Measurements from ENCODE around the gene ODF4.

DNA sequence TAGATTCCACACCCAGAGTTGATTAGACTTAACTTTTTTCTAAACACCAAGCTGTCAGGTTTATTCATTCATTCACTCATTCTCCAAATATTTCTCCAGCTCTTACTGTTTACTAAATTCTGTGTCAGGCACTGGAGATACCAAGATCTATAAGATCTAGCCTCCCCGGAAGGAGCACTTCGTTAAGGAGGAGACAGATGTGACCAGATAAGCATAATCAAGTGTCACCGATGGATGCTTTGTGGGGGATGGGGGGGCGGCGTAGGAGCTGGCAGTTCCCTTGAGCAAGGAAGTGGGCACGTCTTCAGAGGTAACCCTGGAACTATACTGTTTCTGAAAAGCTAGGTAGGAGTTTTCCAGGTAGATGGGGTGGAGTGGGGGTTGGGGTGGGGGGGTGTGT is 47.2 kb downstream of the ODF4 start:
- TF ChIP-seq, protein P1, sequence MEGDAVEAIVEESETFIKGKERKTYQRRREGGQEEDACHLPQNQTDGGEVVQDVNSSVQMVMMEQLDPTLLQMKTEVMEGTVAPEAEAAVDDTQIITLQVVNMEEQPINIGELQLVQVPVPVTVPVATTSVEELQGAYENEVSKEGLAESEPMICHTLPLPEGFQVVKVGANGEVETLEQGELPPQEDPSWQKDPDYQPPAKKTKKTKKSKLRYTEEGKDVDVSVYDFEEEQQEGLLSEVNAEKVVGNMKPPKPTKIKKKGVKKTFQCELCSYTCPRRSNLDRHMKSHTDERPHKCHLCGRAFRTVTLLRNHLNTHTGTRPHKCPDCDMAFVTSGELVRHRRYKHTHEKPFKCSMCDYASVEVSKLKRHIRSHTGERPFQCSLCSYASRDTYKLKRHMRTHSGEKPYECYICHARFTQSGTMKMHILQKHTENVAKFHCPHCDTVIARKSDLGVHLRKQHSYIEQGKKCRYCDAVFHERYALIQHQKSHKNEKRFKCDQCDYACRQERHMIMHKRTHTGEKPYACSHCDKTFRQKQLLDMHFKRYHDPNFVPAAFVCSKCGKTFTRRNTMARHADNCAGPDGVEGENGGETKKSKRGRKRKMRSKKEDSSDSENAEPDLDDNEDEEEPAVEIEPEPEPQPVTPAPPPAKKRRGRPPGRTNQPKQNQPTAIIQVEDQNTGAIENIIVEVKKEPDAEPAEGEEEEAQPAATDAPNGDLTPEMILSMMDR (conservative IDR thresholded peaks at IDR 0.05; ENCODE audit: low read depth, low read length), result no peak
- no peak for TF ChIP-seq EZH2 (IDR thresholded peaks at IDR 0.05; ENCODE audit: borderline replicate concordance, low read depth, low read length, poor library complexity, severe bottlenecking)
